ENCODE measurements around the gene URB1.

Gene URB1

GRCh38 chr21:32340863-32341848 is 51.7 kb downstream of the URB1 start:
- DNase-seq: no peak

- DNase-seq: no peak
These were observed 54.4 kb downstream of the URB1 start for GRCh38 chr21:32338209-32338921.

GRCh38 chr21:32337206-32337605 is 55.6 kb downstream of the URB1 start:
- no peak for DNase-seq

GRCh38 chr21:32336711-32337110 is 56.1 kb downstream of the URB1 start:
- DNase-seq: no peak

GRCh38 chr21:32335601-32336575 is 56.9 kb downstream of the URB1 start:
- DNase-seq: no peak

GRCh38 chr21:32334980-32335531 is 57.8 kb downstream of the URB1 start:
- DNase-seq: no peak

- DNase-seq: no peak
These were observed 58.7 kb downstream of the URB1 start for GRCh38 chr21:32333953-32334673.

GRCh38 chr21:32332463-32332951 is 60.3 kb downstream of the URB1 start:
- no peak for DNase-seq

- no peak for DNase-seq
These were observed 61.1 kb downstream of the URB1 start for GRCh38 chr21:32331444-32332305.

GRCh38 chr21:32330784-32331311 is 62.0 kb downstream of the URB1 start:
- DNase-seq: no peak

- DNase-seq: no peak
These were observed 63.0 kb downstream of the URB1 start for GRCh38 chr21:32329776-32330175.

- DNase-seq: no peak
These were observed 63.5 kb downstream of the URB1 start for GRCh38 chr21:32329331-32329730.

- DNase-seq: no peak
These were observed 64.2 kb downstream of the URB1 start for GRCh38 chr21:32328595-32328994.

GRCh38 chr21:32325706-32326105 is 67.1 kb downstream of the URB1 start:
- no peak for DNase-seq

GRCh38 chr21:32322676-32323075 is 70.1 kb downstream of the URB1 start:
- no peak for DNase-seq

- DNase-seq: no peak
These were observed 70.7 kb downstream of the URB1 start for GRCh38 chr21:32322103-32322502.

GRCh38 chr21:32321480-32321879 is 71.3 kb downstream of the URB1 start:
- no peak for DNase-seq

- DNase-seq: no peak
These were observed 72.1 kb downstream of the URB1 start for GRCh38 chr21:32320726-32321125.

GRCh38 chr21:32320059-32320458 is 72.8 kb downstream of the URB1 start:
- no peak for DNase-seq

GRCh38 chr21:32319012-32319411 is 73.8 kb downstream of the URB1 start:
- no peak for DNase-seq
